NCI-H2196 (cell line): Measurements from ENCODE around the gene SDK1.

Experiments used
- DNase-seq: peaks from one replicate; lab custom pipeline; 2025; ENCODE audit not compliant: unreplicated experiment; lab: John Stamatoyannopoulos, UW

SDK1 gene

GRCh38 chr7:3771906-3772305 is 470.9 kb downstream of the SDK1 start:
- no peak for DNase-seq

- no peak for DNase-seq
Observed at GRCh38 chr7:3778345-3778744, 477.3 kb downstream of the SDK1 start.

GRCh38 chr7:3780016-3780415 is 479.0 kb downstream of the SDK1 start:
- no peak for DNase-seq

GRCh38 chr7:3780525-3780924 is 479.5 kb downstream of the SDK1 start:
- no peak for DNase-seq

GRCh38 chr7:3781607-3782006 is 480.6 kb downstream of the SDK1 start:
- no peak for DNase-seq

GRCh38 chr7:3787717-3788264 is 486.7 kb downstream of the SDK1 start:
- DNase-seq, result no peak

- DNase-seq, result no peak
Observed at GRCh38 chr7:3790803-3791202, 489.8 kb downstream of the SDK1 start.

GRCh38 chr7:3791327-3791726 is 490.3 kb downstream of the SDK1 start:
- no peak for DNase-seq

- DNase-seq, result no peak
Observed at GRCh38 chr7:3795141-3795540, 494.1 kb downstream of the SDK1 start.

GRCh38 chr7:3795781-3796180 is 494.7 kb downstream of the SDK1 start:
- no peak for DNase-seq

- DNase-seq, result no peak
Observed at GRCh38 chr7:3805151-3805550, 504.1 kb downstream of the SDK1 start.

- no peak for DNase-seq
Observed at GRCh38 chr7:3806516-3806915, 505.5 kb downstream of the SDK1 start.

- DNase-seq, result no peak
Observed at GRCh38 chr7:3807824-3808223, 506.8 kb downstream of the SDK1 start.

- no peak for DNase-seq
Observed at GRCh38 chr7:3821488-3821887, 520.4 kb downstream of the SDK1 start.

GRCh38 chr7:3825491-3825890 is 524.4 kb downstream of the SDK1 start:
- DNase-seq, result no peak

GRCh38 chr7:3832199-3832598 is 531.1 kb downstream of the SDK1 start:
- DNase-seq, result no peak

GRCh38 chr7:3835109-3835508 is 534.1 kb downstream of the SDK1 start:
- no peak for DNase-seq

- no peak for DNase-seq
Observed at GRCh38 chr7:3836855-3837254, 535.8 kb downstream of the SDK1 start.

- no peak for DNase-seq
Observed at GRCh38 chr7:3844540-3845151, 543.6 kb downstream of the SDK1 start.

- no peak for DNase-seq
Observed at GRCh38 chr7:3846738-3847137, 545.7 kb downstream of the SDK1 start.

GRCh38 chr7:3847336-3847735 is 546.3 kb downstream of the SDK1 start:
- DNase-seq, result no peak

GRCh38 chr7:3859431-3859830 is 558.4 kb downstream of the SDK1 start:
- no peak for DNase-seq

- no peak for DNase-seq
Observed at GRCh38 chr7:3860932-3861331, 559.9 kb downstream of the SDK1 start.
